ENCODE data around the gene RAB6B.

DNA sequence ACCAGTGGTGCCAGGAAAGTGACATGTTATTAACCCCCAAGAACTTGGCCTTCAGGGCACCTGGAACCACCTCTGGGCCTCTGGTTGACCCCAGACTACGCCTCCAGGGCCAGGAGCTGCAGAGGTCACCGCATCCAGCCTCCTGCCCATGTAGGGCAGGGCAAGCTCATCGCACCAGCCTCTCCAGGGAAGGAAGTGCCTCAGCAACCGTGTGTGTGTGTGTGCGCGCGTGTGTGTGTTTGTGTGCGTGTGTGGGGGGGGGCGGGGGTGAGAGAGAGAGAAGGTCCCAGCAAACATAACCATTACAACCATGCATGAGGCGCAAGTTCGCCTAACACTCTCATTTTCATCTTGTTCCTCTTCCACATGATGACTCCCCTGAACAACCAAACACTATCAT, 31.8 kb downstream of the RAB6B start:
- TF ChIP-seq, protein P1, sequence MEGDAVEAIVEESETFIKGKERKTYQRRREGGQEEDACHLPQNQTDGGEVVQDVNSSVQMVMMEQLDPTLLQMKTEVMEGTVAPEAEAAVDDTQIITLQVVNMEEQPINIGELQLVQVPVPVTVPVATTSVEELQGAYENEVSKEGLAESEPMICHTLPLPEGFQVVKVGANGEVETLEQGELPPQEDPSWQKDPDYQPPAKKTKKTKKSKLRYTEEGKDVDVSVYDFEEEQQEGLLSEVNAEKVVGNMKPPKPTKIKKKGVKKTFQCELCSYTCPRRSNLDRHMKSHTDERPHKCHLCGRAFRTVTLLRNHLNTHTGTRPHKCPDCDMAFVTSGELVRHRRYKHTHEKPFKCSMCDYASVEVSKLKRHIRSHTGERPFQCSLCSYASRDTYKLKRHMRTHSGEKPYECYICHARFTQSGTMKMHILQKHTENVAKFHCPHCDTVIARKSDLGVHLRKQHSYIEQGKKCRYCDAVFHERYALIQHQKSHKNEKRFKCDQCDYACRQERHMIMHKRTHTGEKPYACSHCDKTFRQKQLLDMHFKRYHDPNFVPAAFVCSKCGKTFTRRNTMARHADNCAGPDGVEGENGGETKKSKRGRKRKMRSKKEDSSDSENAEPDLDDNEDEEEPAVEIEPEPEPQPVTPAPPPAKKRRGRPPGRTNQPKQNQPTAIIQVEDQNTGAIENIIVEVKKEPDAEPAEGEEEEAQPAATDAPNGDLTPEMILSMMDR (IDR thresholded peaks at IDR 0.05; ENCODE audit: low read depth, low read length): no peak
- TF ChIP-seq POLR2A (IDR thresholded peaks at IDR 0.05; ENCODE audit: extremely low read depth, insufficient read length): no peak

Measured in NB4 (cell line).